T-helper 2 cell treated with Interferon-gamma antibody and Interleukin-4, amounts not matched to agents 5 μg/mL and 100 μg/mL, for 36 hours (primary cell): ENCODE measurements around the gene MAST4.

ENCODE experiments used
- DNase-seq: peaks from one replicate; pipeline ENCODE4 v3.0.0; 2021; ENCODE audit warnings: low spot score
- H3K27ac Mint-ChIP-seq: one replicate; pipeline ENCODE4 v1.8.0; 2021; ENCODE audit warnings: mild to moderate bottlenecking, mixed read lengths
- H3K27me3 Mint-ChIP-seq: one replicate; pipeline ENCODE4 v1.8.0; 2021; ENCODE audit warnings: low read depth, mixed read lengths
- H3K36me3 Mint-ChIP-seq: one replicate; pipeline ENCODE4 v1.8.0; 2021; ENCODE audit warnings: low read depth, mixed read lengths
- H3K4me1 Mint-ChIP-seq: one replicate; pipeline ENCODE4 v1.8.0; 2021; ENCODE audit warnings: low read depth, mixed read lengths
- H3K4me3 Mint-ChIP-seq: one replicate; pipeline ENCODE4 v1.8.0; 2022; ENCODE audit warnings: mild to moderate bottlenecking, moderate library complexity, mixed read lengths
- H3K9me3 Mint-ChIP-seq: one replicate; pipeline ENCODE4 v1.8.0; 2021; ENCODE audit warnings: mixed read lengths

MAST4 gene

DNA sequence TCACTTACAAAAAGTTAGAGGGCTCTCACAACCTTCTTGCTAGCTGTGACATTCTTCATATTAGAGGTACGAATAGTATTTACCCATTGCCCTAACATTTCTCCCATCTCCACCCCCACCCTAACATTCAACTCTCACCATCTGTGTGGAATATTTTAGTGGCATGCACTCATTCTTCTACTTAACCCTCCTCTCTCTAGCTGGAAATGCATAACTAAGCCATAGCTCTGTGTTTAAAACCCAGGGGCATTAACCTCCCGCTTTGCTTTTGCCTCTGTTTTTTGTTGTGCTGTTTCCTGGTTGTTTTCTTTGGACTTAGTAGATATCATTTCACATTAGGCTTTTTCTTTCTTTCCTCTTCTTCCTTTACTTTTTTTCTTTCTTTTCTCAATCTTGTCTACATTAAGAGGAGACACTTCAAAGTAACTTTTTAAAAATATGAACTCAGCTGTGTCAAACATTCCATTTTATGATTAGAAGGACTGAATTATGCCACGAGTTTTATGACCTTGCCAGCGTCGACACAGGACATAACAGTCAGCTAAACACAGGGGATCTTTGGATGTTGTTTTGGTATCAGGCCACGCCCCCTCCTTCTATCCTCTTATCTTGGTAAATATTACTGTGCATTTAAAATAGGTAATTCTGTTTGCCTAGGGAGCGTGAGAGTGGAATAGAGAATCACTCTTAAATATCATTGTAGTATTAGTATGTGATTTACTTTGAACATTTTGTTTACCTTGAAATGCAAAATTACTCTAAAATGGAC lies 364.4 kb downstream of the MAST4 start:
- no peak overlapping the region for H3K4me3 Mint-ChIP-seq
- no peaks in the 10 kb centered on the region for H3K9me3 Mint-ChIP-seq
- H3K36me3 Mint-ChIP-seq, result no peaks in the 10 kb centered on the region
- no peak overlapping the region for H3K27ac Mint-ChIP-seq
- H3K27me3 Mint-ChIP-seq, result peaks cover 7% of the 10 kb centered on the region
- DNase-seq, result no peak
- H3K4me1 Mint-ChIP-seq, result no peaks in the 10 kb centered on the region

DNA sequence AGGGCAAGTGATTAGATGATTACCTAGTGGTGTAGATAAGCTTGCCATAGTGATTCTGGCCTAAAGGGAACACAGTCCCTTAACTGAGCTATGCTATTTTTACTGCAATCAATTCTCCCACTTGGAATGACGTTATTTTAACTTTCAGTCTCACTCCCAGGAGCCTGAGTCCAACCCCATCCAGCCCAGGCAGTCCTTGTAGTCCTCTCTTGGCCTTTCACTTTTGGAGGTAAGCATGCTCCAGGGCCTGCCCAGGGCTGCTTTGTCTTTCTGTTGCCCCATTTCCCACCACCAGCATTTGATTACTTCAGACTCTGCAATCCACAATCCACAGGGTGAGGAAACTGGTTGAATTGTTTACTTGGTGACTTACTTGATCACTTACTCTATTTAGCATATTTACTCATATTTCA lies 367.4 kb downstream of the MAST4 start:
- DNase-seq, result no peak
- no peaks in the 10 kb centered on the region for H3K9me3 Mint-ChIP-seq
- peaks cover under 1% of the 10 kb centered on the region for H3K27me3 Mint-ChIP-seq
- H3K4me3 Mint-ChIP-seq, result no peak overlapping the region
- no peaks in the 10 kb centered on the region for H3K4me1 Mint-ChIP-seq
- H3K36me3 Mint-ChIP-seq, result no peaks in the 10 kb centered on the region
- H3K27ac Mint-ChIP-seq, result no peak overlapping the region

DNA sequence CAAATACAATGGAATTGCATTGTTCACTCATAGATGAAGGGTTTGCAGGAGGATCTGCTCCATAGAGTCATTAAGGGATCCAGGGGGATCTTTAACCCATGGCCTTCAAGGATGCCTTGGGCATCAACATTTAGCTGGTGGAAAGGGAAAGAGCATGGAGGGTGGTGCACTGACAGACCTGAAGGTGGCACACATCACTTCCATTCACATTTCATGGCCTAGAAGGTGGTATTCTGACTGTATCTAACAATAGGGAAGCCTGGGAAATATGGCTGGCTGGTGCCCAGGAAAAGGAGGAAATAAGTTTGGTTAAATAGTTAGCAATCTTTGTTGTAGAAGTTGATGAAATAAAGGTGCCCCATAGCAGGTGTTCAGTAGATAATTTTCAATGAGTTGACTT lies 370.2 kb downstream of the MAST4 start:
- DNase-seq, result no peak
- Mint-ChIP-seq H3K27ac (no peak overlapping the region), H3K36me3 (no peaks in the 10 kb centered on the region), H3K4me1 (no peaks in the 10 kb centered on the region), H3K27me3 (no peaks in the 10 kb centered on the region), H3K9me3 (no peaks in the 10 kb centered on the region), H3K4me3 (no peak overlapping the region)

- no peaks in the 10 kb centered on the region for H3K9me3 Mint-ChIP-seq
- H3K36me3 Mint-ChIP-seq, result no peaks in the 10 kb centered on the region
- no peak overlapping the region for H3K4me3 Mint-ChIP-seq
- no peak overlapping the region for H3K27ac Mint-ChIP-seq
- no peaks in the 10 kb centered on the region for H3K27me3 Mint-ChIP-seq
- DNase-seq, result no peak
- no peaks in the 10 kb centered on the region for H3K4me1 Mint-ChIP-seq
Observed at GRCh38 chr5:66967102-66967501, 370.9 kb downstream of the MAST4 start.

DNA sequence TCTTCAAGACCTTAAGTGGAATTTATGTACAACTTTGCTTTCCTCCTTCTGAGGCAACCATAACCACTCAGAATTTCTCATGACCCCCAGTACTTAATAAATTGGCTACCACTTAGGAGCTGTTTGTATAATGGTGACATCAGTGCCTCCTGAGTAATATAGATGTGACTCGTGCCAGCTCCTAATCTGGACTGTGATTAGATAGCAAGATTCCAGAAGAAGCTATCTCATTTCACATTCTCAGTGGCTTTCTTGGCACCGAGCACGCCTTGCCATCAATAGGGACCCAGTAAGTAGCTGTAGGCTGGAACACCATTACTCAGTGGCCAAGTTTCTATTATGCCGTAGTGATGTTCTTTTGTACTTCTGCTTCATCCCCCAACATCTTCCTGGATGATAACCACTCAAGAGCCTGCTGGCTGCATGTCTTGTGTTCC lies 371.7 kb downstream of the MAST4 start:
- no peak for DNase-seq
- Mint-ChIP-seq H3K27me3 (peaks cover 1% of the 10 kb centered on the region), H3K27ac (no peak overlapping the region), H3K9me3 (no peaks in the 10 kb centered on the region), H3K4me3 (no peak overlapping the region), H3K36me3 (no peaks in the 10 kb centered on the region), H3K4me1 (no peaks in the 10 kb centered on the region)

DNA sequence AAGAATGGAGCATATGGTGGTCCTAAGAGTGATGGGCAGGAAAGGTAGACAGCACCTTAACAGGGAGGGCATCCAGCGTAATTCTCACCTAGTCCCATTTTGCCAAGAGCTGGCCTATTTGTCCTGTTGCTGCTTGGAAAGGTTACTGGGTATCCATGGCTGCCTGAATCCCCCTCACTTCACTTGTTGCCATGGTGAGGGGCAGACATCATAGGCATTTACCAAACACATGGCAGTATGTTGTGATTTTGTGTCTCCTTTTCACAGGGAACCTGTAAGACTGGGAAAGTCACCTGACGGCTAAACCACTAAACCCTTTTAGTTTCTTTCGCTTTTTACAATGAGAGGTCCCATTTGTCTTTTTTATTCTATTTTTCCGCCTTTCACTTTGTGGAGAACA lies 373.3 kb downstream of the MAST4 start:
- no peak overlapping the region for H3K4me3 Mint-ChIP-seq
- H3K9me3 Mint-ChIP-seq, result no peaks in the 10 kb centered on the region
- H3K27ac Mint-ChIP-seq, result no peak overlapping the region
- H3K27me3 Mint-ChIP-seq, result peaks cover 2% of the 10 kb centered on the region
- DNase-seq, result no peak
- H3K4me1 Mint-ChIP-seq, result no peaks in the 10 kb centered on the region
- no peaks in the 10 kb centered on the region for H3K36me3 Mint-ChIP-seq

DNA sequence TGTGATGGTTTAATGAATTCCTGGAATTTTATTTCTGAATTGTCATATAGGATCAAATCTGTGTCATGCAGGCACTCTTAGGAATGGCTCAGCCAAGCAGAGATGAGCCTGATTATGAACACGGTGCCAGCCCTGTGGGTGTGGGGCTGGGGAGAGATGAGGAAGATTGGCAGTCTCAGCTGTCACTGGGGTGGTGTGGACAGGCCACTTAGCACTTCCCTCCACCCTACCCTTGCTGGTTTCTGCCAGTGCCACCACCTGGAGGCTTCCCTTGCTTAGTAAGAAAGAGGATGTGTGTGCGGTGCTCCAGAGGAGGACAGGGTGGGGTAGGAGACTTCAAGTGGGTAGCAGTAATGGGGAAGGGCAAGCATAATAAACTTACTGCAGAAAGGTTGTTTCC lies 373.8 kb downstream of the MAST4 start:
- H3K27me3 Mint-ChIP-seq, result peaks cover 2% of the 10 kb centered on the region
- no peak overlapping the region for H3K4me3 Mint-ChIP-seq
- H3K4me1 Mint-ChIP-seq, result no peaks in the 10 kb centered on the region
- no peak overlapping the region for H3K27ac Mint-ChIP-seq
- no peaks in the 10 kb centered on the region for H3K9me3 Mint-ChIP-seq
- DNase-seq, result no peak
- H3K36me3 Mint-ChIP-seq, result no peaks in the 10 kb centered on the region

GRCh38 chr5:66972004-66972403 lies 375.8 kb downstream of the MAST4 start:
- Mint-ChIP-seq H3K36me3 (no peaks in the 10 kb centered on the region), H3K4me3 (no peak overlapping the region), H3K27me3 (peaks cover 2% of the 10 kb centered on the region), H3K4me1 (no peaks in the 10 kb centered on the region), H3K9me3 (no peaks in the 10 kb centered on the region), H3K27ac (no peak overlapping the region)
- no peak for DNase-seq

- DNase-seq, result no peak
- Mint-ChIP-seq H3K4me1 (no peaks in the 10 kb centered on the region), H3K27ac (no peak overlapping the region), H3K9me3 (no peaks in the 10 kb centered on the region), H3K36me3 (no peaks in the 10 kb centered on the region), H3K27me3 (peaks cover 8% of the 10 kb centered on the region), H3K4me3 (no peak overlapping the region)
Observed at GRCh38 chr5:66974256-66974655, 378.1 kb downstream of the MAST4 start.

DNA sequence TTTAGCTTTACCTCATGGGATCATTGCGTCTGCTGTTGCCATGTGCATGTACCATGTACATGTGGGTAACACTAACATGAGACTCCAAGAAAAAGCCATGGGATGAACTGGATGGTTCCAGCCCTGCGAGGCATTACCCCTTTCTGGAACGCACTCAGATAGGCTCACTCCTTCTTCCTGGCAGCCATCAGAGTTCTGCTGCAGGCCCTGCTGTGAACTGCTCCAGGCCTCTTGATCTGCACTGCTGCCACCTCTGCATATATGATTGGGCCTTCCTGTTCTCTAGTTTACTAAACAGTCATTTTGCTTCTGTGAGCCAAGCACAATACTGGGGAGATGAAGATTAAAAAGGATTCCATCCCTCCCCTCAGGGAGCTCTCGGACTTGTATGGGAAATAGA lies 379.9 kb downstream of the MAST4 start:
- H3K4me3 Mint-ChIP-seq, result no peak overlapping the region

DNA sequence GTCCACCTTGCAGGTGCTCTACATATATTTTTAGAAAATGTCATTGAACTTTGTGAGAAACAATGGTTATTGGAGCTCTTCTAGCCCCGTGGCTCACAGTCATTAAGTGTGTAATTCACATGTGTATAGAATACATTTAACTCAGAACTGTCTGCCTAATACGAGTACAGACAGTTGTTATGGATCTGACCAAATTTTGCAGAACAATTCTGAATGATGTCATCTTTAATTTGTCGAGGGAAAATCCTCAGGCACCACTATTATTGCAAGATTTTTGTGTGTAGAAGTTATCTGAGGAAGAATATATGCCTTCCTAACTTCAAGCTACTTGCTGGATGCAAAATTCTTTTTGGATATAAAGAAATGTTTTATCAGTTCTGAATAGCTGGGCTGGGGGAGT lies 383.5 kb downstream of the MAST4 start:
- Mint-ChIP-seq H3K36me3 (no peaks in the 10 kb centered on the region), H3K27ac (no peak overlapping the region), H3K4me1 (no peaks in the 10 kb centered on the region), H3K27me3 (peaks cover 27% of the 10 kb centered on the region), H3K9me3 (no peaks in the 10 kb centered on the region), H3K4me3 (no peak overlapping the region)
- no peak for DNase-seq

More for the DNA sequence above, 379.9 kb downstream of the MAST4 start:
- DNase-seq, result no peak
- Mint-ChIP-seq H3K9me3 (no peaks in the 10 kb centered on the region), H3K36me3 (no peaks in the 10 kb centered on the region), H3K4me1 (no peaks in the 10 kb centered on the region), H3K27ac (no peak overlapping the region), H3K27me3 (peaks cover 10% of the 10 kb centered on the region)

DNA sequence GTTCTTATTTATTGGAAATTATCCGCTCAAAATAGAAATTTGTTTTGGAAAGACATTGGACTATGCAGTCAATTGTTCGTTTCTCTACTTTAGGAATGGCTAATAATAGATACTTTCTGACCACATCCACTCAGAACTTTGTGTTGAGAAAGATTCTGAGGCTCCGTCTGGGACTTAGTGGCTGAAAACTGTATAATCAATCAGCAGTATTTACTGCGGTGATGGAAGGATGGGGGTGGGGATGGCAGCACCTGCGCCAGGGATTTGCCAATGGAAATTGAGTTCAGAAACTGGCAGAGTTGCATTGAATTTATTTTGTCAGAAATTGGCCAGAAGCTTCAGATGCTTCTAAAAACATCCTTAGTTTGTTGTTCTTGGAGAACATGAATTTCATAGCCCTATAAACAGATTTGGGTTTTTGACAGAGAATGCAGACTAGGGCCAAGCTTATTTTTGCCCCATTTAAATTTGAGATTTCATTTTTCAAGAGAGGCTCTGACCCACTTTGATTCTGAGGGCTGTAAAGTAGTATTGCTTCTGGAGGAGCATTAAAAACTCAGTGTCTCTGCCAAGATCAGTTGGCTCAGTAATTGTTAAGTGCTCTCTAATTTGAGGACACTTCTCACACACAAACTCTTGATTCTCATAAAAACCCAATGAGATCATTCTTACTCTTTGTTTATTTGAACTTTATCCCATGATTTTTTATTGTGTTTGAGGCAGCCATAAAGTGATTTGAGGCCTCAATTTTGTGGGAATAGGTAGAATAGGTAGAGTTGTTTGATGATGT lies 385.3 kb downstream of the MAST4 start:
- DNase-seq, result no peak
- Mint-ChIP-seq H3K4me3 (no peak overlapping the region), H3K36me3 (no peaks in the 10 kb centered on the region), H3K27ac (no peak overlapping the region), H3K9me3 (no peaks in the 10 kb centered on the region), H3K27me3 (peaks cover 36% of the 10 kb centered on the region), H3K4me1 (no peaks in the 10 kb centered on the region)

GRCh38 chr5:66982056-66982387 lies 385.8 kb downstream of the MAST4 start:
- H3K27me3 Mint-ChIP-seq, result peaks cover 36% of the 10 kb centered on the region
- DNase-seq, result no peak
- no peaks in the 10 kb centered on the region for H3K4me1 Mint-ChIP-seq
- no peaks in the 10 kb centered on the region for H3K9me3 Mint-ChIP-seq
- no peak overlapping the region for H3K4me3 Mint-ChIP-seq
- H3K36me3 Mint-ChIP-seq, result no peaks in the 10 kb centered on the region
- no peak overlapping the region for H3K27ac Mint-ChIP-seq

- no peak overlapping the region for H3K27ac Mint-ChIP-seq
- no peak overlapping the region for H3K4me3 Mint-ChIP-seq
- peaks cover 36% of the 10 kb centered on the region for H3K27me3 Mint-ChIP-seq
Observed at GRCh38 chr5:66982470-66982869, 386.3 kb downstream of the MAST4 start.

More at GRCh38 chr5:66982470-66982869, 386.3 kb downstream of the MAST4 start:
- H3K9me3 Mint-ChIP-seq, result no peaks in the 10 kb centered on the region
- H3K4me1 Mint-ChIP-seq, result no peaks in the 10 kb centered on the region
- no peak for DNase-seq
- H3K36me3 Mint-ChIP-seq, result no peaks in the 10 kb centered on the region
